ENCODE measurements around the gene LAMB4. TPM values are rescaled to one million over a fixed set of nuclear protein-coding genes. Genes with fewer than 3 reads are reported as not detected.

Gene LAMB4
- total and polyA plus RNA-seq, 2 of the 4 experiments (the other 2 are of a cell fraction) = 0.12 to 0.18 TPM

DNA sequence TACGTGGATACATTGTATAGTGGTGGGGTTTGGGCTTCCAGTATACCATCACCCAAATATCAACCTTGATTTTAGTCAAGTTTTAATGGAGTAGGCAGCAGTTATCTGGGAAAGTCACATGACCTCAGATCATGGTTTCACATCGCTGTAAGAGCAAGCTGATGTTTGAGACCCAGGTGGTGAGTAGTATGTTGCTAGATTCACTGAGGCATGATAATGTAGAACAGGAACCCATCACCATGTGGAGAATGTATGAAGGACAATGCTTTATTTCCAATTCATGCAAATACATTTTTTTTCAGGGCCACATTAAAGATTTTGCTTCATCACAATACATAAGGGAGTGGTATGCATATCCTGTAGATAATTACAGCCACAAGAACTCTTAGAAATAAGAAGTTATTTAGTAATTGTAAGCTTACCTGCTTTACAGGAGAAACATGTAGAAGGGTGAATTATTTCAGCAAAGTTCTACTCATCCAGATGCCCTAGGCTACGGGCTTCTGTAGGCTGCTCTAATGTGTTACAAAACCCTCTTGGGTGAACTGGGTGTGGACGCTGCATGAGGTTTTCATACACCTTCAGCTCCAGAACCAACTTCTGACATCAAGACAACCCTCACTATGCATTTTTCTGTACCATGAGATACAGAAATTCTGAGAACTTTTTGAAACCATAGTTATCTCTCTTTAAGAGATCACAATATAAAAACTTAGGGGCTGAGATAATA is 27.6 kb upstream of the LAMB4 start:
- H2BK120ac ChIP-seq (ENCODE audit: low read depth, low read length) = no peak overlapping the region

More for the DNA sequence above, 27.6 kb upstream of the LAMB4 start:
- no peak overlapping the region for H3K56ac ChIP-seq (ENCODE audit: extremely low read depth, insufficient read depth, low read length)
- no peak overlapping the region for H2BK20ac ChIP-seq (ENCODE audit: low read depth, low read length)
- ATAC-seq (ENCODE audit: low read depth) = no peak
- CTCF ChIA-PET = interaction anchor here (1.2 kb wide), 1 partner anchor 141 kb away, joined by 3 read pairs; no protein-coding TSS in a partner anchor
- dilution Hi-C loops (cut with HindIII; ENCODE audit: low sequenced_read_pairs, unreplicated experiment) = no loop called here
- H3K27ac ChIP-seq (ENCODE audit: insufficient read depth, low read length) = no peak overlapping the region
- H3K36me3 ChIP-seq (ENCODE audit: control insufficient read depth, insufficient read depth, low read length) = no peaks in the 10 kb centered on the region
- no peak overlapping the region for H3K4ac ChIP-seq (ENCODE audit: low read depth, low read length)
- no peak overlapping the region for H2BK15ac ChIP-seq (ENCODE audit: low read depth, low read length)
- no peak overlapping the region; the same call in 1 of the 2 replicates for H3K14ac ChIP-seq (replicated peaks; ENCODE audit: low read depth, low read length)
- intact Hi-C loops (cut with micrococcal nuclease) = no loop called here
- H3K18ac ChIP-seq (ENCODE audit: low read depth, low read length) = no peak overlapping the region
- H3K27me3 ChIP-seq (ENCODE audit: control insufficient read depth, insufficient read depth, low read length) = peaks cover 2% of the 10 kb centered on the region
- no TSS peak for BruUV-seq (replicated peaks)
- no peak overlapping the region for H4K91ac ChIP-seq (ENCODE audit: insufficient read depth, low read depth, low read length)
- H3K9ac ChIP-seq (ENCODE audit: low read depth, low read length) = no peak overlapping the region
- no peak for DNase-seq
- no peaks in the 10 kb centered on the region for H3K9me1 ChIP-seq (ENCODE audit: insufficient read depth, low read length)
- no peak overlapping the region for H4K5ac ChIP-seq (ENCODE audit: low read depth, low read length)
- no peaks in the 10 kb centered on the region for H4K20me1 ChIP-seq (ENCODE audit: insufficient read depth, low read length)
- H3K79me1 ChIP-seq (ENCODE audit: low read depth in 1 of 2, low read length in 2 of 2) = no peaks in the 10 kb centered on the region
- POLR2A ChIA-PET (ENCODE audit: unreplicated experiment) = no interaction called here
- TF ChIP-seq, protein P1, sequence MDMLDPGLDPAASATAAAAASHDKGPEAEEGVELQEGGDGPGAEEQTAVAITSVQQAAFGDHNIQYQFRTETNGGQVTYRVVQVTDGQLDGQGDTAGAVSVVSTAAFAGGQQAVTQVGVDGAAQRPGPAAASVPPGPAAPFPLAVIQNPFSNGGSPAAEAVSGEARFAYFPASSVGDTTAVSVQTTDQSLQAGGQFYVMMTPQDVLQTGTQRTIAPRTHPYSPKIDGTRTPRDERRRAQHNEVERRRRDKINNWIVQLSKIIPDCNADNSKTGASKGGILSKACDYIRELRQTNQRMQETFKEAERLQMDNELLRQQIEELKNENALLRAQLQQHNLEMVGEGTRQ (IDR thresholded peaks at IDR 0.05; ENCODE audit: low read depth, low read length) = peak; percentile 36; the same call in 1 of the 2 replicates
- TF ChIP-seq CHD1 (IDR thresholded peaks at IDR 0.05; ENCODE audit: low read depth, low read length) = no peak
- no peak overlapping the region for H2AK5ac ChIP-seq (ENCODE audit: low read depth, low read length)
- WGBS, 2 experiments (ENCODE audit: extremely low coverage in 2 of 2, insufficient read length in 1 of 2) = no CpG with 5 or more reads among the region's 4 CpGs
- H3K9me3 ChIP-seq (ENCODE audit: control insufficient read depth, insufficient read depth, low read length) = no peaks in the 10 kb centered on the region
- H3K4me3 ChIP-seq (ENCODE audit: insufficient read depth, low read depth, low read length) = no peak overlapping the region
- in situ Hi-C loops (cut with MboI; ENCODE audit: low sequenced_read_pairs) = no loop called here
- 0 out of 4 replicates have a peak overlapping the region, but pooled peaks of 1 of the 2 experiments have one; percentile 29 for H4K8ac ChIP-seq (ENCODE audit: low read depth in 2 of 2, low read length in 2 of 2)
- no peak overlapping the region for H2AK9ac ChIP-seq (replicated peaks; ENCODE audit: low read depth, low read length, poor library complexity)
- no peak overlapping the region for H3K4me2 ChIP-seq (ENCODE audit: low read depth, low read length)
- no peak overlapping the region for H3K23ac ChIP-seq (ENCODE audit: low read depth, low read length)
- no peak overlapping the region for H2AFZ ChIP-seq (replicated peaks; ENCODE audit: low read length, poor library complexity)
- H2BK5ac ChIP-seq (ENCODE audit: low read depth, low read length, poor library complexity, severe bottlenecking) = peak overlapping the region; percentile 59
- H3K4me1 ChIP-seq (ENCODE audit: control insufficient read depth, insufficient read depth, low read length) = no peaks in the 10 kb centered on the region; the same call in 1 of the 2 replicates
